CD4-positive, alpha-beta T cell (primary cell): ENCODE results near the gene PRKN. TPM values are rescaled to one million over a fixed set of nuclear protein-coding genes. Genes with fewer than 3 reads are reported as not detected.

Experiments
- ATAC-seq: fragments of 200-7000 bp; cut with Tn5 transposase; one replicate; pipeline ENCODE4 v1.10.0; 2022; ENCODE audit warnings: mild to moderate bottlenecking; ENCODE audit not compliant: poor library complexity
- CTCF ChIA-PET: fragments of 350-600 bp; sonication (Branson Sonifier 250); formaldehyde crosslinking; loops from one replicate; lab custom pipeline; 2021; ENCODE audit warnings: antibody characterized with exemption, inconsistent platforms; lab: Charles Lee
- POLR2A ChIA-PET: fragments of 350-600 bp; sonication (Branson Sonifier 250); formaldehyde crosslinking; loops from one replicate; lab custom pipeline; 2021; ENCODE audit warnings: antibody characterized with exemption, inconsistent platforms; lab: Charles Lee
- DNase-seq, 14 experiments: peaks; one replicate each; pipeline ENCODE4 v3.0.0-alpha.2; 2013 to 2020; ENCODE audit warnings: mixed read lengths in 2 of 14
- H3K27ac ChIP-seq, 2 donors: one replicate each; pipeline versions ENCODE4 v1.5.1 to v1.7.0; 2013; ENCODE audit warnings: low read length in 2 of 2, low read depth in 1 of 2, mild to moderate bottlenecking in 1 of 2
- H3K27me3 ChIP-seq, 2 experiments: 1 replicate in 1 of 2; 2 replicates in 1 of 2; pipeline versions ENCODE4 v1.6.1 to v1.7.0; 2013; ENCODE audit warnings: low read length in 2 of 2, control low read depth in 1 of 2, mild to moderate bottlenecking in 1 of 2, moderate library complexity in 1 of 2; ENCODE audit not compliant: insufficient read depth in 2 of 2, control insufficient read depth in 1 of 2
- H3K36me3 ChIP-seq: one replicate; pipeline ENCODE4 v1.6.1; 2013; ENCODE audit warnings: low read length, control low read depth; ENCODE audit not compliant: insufficient read depth
- H3K4me1 ChIP-seq: one replicate; pipeline ENCODE4 v1.6.1; 2013; ENCODE audit warnings: low read length, control low read depth; ENCODE audit not compliant: insufficient read depth
- H3K4me3 ChIP-seq: one replicate; pipeline ENCODE4 v1.5.1; 2013; ENCODE audit warnings: mild to moderate bottlenecking, low read length, moderate library complexity
- H3K9me3 ChIP-seq, 2 experiments: 1 replicate in 1 of 2; 2 replicates in 1 of 2; pipeline versions ENCODE4 v1.6.1 to v1.7.0; 2013; ENCODE audit warnings: low read length in 2 of 2, mild to moderate bottlenecking in 2 of 2, control low read depth in 1 of 2, moderate library complexity in 1 of 2; ENCODE audit not compliant: control insufficient read depth in 1 of 2, insufficient read depth in 1 of 2
- H3K27ac Mint-ChIP-seq: one replicate; pipeline ENCODE4 v1.8.0; 2020; ENCODE audit warnings: mixed read lengths
- H3K27me3 Mint-ChIP-seq: one replicate; pipeline ENCODE4 v1.8.0; 2021; ENCODE audit warnings: mixed read lengths
- H3K36me3 Mint-ChIP-seq: one replicate; pipeline ENCODE4 v1.8.0; 2021; ENCODE audit warnings: low read depth, mixed read lengths
- H3K4me1 Mint-ChIP-seq: one replicate; pipeline ENCODE4 v1.8.0; 2021; ENCODE audit warnings: low read depth, mixed read lengths
- H3K4me3 Mint-ChIP-seq: one replicate; pipeline ENCODE4 v1.8.0; 2020; ENCODE audit warnings: mild to moderate bottlenecking, mixed read lengths
- H3K9me3 Mint-ChIP-seq: one replicate; pipeline ENCODE4 v1.8.0; 2020; ENCODE audit warnings: mixed read lengths
- intact Hi-C, 2 experiments: fragments of 100-400 bp; cut with DNase I in 1 of 2; cut with micrococcal nuclease in 1 of 2; formaldehyde crosslinking; loops; one replicate each; pipeline versions ENCODE4 v1.15.1 to v1.9.0; 2023 to 2025; cut with DNase I, micrococcal nuclease
- total RNA-seq, 174 experiments: library from RNA in 2 of 174; stranded (reverse) in 2 of 174; gene quantifications; one replicate each; pipeline ENCODE4 v1.2.3 and lab custom pipeline; 2021 to 2026
- TF ChIP-seq, protein P1 (sequence below): fragments of 200-600 bp; IDR thresholded peaks from one replicate; pipeline ENCODE4 v1.8.0; 2022; ENCODE audit warnings: antibody characterized with exemption, mild to moderate bottlenecking

The PRKN gene
- total RNA-seq, 2 experiments from 2014 or later: 5.2 to 5.4 TPM

DNA sequence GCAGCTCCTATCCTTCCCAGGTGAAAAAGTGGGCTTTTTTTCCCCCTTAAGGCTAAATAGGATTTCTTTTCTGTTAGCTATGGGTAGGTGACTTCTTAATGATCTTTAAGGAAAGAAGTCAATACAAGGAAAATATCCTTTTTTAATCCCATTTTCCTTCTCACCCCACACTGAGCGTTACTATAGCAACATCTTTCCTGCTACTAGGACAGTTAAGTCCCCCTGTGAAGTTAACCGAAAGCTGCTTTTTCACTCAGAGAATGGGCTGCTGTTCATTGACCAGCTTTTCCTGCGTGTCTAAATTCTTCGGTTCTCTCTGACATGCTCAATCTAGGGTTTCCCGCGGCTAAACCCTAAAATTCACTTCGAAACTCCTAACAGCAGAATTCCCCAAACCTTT lies 1280.6 kb downstream of the PRKN start:
- Histone ChIP-seq H3K27ac (no peak overlapping the region), H3K36me3 (no peaks in the 10 kb centered on the region), H3K4me1 (no peaks in the 10 kb centered on the region), H3K4me3 (no peak overlapping the region), H3K9me3 (peaks cover 0 to 2% of the 10 kb centered on the region in 2 experiments), H3K27me3 (no peaks in the 10 kb centered on the region)
- POLR2A ChIA-PET: no interaction called here
- ATAC-seq (no peak), DNase-seq (no peak)
- no peaks in the 10 kb centered on the region for H3K27me3 Mint-ChIP-seq
- H3K4me3 Mint-ChIP-seq: no peak overlapping the region
- CTCF ChIA-PET: no interaction called here
- no peaks in the 10 kb centered on the region for H3K4me1 Mint-ChIP-seq
- H3K36me3 Mint-ChIP-seq: no peaks in the 10 kb centered on the region
- H3K9me3 Mint-ChIP-seq: no peaks in the 10 kb centered on the region
- TF ChIP-seq, protein P1, sequence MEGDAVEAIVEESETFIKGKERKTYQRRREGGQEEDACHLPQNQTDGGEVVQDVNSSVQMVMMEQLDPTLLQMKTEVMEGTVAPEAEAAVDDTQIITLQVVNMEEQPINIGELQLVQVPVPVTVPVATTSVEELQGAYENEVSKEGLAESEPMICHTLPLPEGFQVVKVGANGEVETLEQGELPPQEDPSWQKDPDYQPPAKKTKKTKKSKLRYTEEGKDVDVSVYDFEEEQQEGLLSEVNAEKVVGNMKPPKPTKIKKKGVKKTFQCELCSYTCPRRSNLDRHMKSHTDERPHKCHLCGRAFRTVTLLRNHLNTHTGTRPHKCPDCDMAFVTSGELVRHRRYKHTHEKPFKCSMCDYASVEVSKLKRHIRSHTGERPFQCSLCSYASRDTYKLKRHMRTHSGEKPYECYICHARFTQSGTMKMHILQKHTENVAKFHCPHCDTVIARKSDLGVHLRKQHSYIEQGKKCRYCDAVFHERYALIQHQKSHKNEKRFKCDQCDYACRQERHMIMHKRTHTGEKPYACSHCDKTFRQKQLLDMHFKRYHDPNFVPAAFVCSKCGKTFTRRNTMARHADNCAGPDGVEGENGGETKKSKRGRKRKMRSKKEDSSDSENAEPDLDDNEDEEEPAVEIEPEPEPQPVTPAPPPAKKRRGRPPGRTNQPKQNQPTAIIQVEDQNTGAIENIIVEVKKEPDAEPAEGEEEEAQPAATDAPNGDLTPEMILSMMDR: no peak
- intact Hi-C loops: no loop called here
- H3K27ac Mint-ChIP-seq: no peak overlapping the region

DNA sequence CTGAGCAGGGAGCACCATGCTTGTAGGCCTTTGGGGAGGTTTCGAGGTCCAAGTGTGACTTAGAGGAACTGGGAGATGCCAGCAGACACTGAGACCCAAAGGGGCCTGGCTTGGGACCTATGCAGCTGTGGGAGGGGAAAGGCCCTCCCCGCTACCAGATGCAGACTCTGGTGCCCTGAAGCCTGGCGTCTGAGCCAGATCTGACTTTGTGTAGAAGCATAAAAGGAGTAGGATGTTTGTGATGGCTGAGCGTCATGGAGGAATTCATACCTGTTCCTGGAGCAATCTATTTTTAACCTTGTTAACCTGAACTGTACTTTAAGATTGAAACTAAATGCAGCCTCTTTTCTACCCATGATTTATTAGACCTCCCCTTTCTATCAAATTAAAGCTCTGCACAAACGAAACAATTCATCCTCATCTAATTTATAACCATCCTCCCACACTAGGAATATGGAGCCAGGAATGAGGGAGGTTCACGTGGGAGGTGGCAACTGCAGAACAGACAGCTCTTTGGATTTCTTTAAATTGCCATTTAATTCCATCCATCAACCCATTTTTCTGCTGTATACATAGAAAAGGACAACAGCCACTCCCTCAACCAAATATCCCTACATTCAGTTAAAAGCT lies 1281.2 kb downstream of the PRKN start:
- Histone ChIP-seq H3K4me1 (no peaks in the 10 kb centered on the region), H3K27me3 (no peaks in the 10 kb centered on the region), H3K36me3 (no peaks in the 10 kb centered on the region), H3K9me3 (peaks cover 0 to 2% of the 10 kb centered on the region in 2 experiments), H3K4me3 (no peak overlapping the region), H3K27ac (no peak overlapping the region)
- DNase-seq (no peak), ATAC-seq (no peak)
- intact Hi-C loops: no loop called here
- Mint-ChIP-seq H3K4me1 (no peaks in the 10 kb centered on the region), H3K27ac (no peak overlapping the region), H3K9me3 (no peaks in the 10 kb centered on the region), H3K36me3 (no peaks in the 10 kb centered on the region), H3K27me3 (no peaks in the 10 kb centered on the region), H3K4me3 (no peak overlapping the region)
- TF ChIP-seq, protein P1: no peak
- CTCF ChIA-PET: no interaction called here
- POLR2A ChIA-PET: no interaction called here

DNA sequence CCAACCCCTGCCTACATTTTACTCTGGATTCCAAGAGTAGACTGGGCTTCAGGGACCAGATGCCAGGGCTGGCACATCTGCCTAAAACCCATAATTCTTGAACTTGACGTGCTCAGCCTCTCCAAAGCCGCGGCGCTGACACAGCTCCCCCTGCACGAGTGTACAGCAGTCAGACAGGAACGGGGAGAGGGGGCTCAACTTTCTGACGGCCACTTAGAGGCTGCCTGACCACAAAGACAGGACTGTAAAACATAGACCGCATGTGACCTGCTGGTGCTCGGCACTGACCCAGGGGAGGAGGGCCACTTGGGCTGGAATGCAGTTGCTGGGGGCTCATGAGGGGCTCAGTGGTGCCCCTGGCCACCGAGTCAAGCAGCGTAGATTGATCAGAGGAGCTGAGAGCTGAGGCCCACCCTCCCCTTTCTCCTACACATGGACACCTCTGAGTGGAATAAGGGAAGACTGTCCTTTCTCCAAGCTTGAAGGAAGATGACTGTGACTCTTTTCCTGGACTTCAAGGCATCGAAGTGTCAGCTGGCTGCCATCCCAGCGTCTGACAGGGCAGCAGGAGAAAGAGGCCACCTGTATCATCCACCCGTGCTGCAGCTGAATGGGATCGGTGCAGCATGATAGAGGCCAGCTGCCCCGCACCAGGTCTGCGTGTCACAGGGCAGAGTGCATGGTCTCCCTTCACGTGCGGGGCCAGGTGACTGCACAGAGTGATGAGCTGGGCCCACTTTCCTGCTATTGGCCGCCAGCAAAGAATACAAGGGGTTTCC lies 1282.4 kb downstream of the PRKN start:
- Mint-ChIP-seq H3K36me3 (no peaks in the 10 kb centered on the region), H3K27ac (no peak overlapping the region), H3K4me1 (no peaks in the 10 kb centered on the region), H3K9me3 (no peaks in the 10 kb centered on the region), H3K27me3 (no peaks in the 10 kb centered on the region), H3K4me3 (no peak overlapping the region)
- DNase-seq: no peak
- Histone ChIP-seq H3K27ac (no peak overlapping the region), H3K4me1 (no peaks in the 10 kb centered on the region), H3K9me3 (peaks cover 0 to 2% of the 10 kb centered on the region in 2 experiments), H3K4me3 (no peak overlapping the region), H3K27me3 (no peaks in the 10 kb centered on the region), H3K36me3 (no peaks in the 10 kb centered on the region)
- POLR2A ChIA-PET: no interaction called here
- CTCF ChIA-PET: no interaction called here
- intact Hi-C loops: no loop called here
- ATAC-seq: no peak
- TF ChIP-seq, protein P1: no peak
